ENCODE data around the gene GPX3.

GRCh38 chr5:151040211-151040747, 19.9 kb downstream of the GPX3 start:
- TF ChIP-seq, protein P1, sequence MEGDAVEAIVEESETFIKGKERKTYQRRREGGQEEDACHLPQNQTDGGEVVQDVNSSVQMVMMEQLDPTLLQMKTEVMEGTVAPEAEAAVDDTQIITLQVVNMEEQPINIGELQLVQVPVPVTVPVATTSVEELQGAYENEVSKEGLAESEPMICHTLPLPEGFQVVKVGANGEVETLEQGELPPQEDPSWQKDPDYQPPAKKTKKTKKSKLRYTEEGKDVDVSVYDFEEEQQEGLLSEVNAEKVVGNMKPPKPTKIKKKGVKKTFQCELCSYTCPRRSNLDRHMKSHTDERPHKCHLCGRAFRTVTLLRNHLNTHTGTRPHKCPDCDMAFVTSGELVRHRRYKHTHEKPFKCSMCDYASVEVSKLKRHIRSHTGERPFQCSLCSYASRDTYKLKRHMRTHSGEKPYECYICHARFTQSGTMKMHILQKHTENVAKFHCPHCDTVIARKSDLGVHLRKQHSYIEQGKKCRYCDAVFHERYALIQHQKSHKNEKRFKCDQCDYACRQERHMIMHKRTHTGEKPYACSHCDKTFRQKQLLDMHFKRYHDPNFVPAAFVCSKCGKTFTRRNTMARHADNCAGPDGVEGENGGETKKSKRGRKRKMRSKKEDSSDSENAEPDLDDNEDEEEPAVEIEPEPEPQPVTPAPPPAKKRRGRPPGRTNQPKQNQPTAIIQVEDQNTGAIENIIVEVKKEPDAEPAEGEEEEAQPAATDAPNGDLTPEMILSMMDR (IDR thresholded peaks at IDR 0.05), result no peak
- no peak for TF ChIP-seq POLR2A (IDR thresholded peaks at IDR 0.05)
